Caco-2 (cell line): ENCODE measurements around the gene TMEM242. TPM values are rescaled to one million over a fixed set of nuclear protein-coding genes. Genes with fewer than 3 reads are reported as not detected.

Source experiments
- BruUV-seq: library from RNA; stranded (reverse); fragments of 400-500 nt; replicated peaks from 2 replicates; lab custom pipeline; 2021; lab: Mats Ljungman, UMichigan
- CTCF ChIA-PET: fragments of 300-600 bp; sonication (Branson Sonifier 250); formaldehyde crosslinking; loops from one replicate; lab custom pipeline; 2022; ENCODE audit warnings: antibody characterized with exemption; lab: Charles Lee
- POLR2A ChIA-PET: fragments of 300-600 bp; sonication (Branson Sonifier 250); formaldehyde crosslinking; loops from one replicate; lab custom pipeline; 2022; ENCODE audit warnings: antibody characterized with exemption; lab: Charles Lee
- DNase-seq, 2 experiments: peaks; one replicate each; pipeline versions ENCODE4 v3.0.0 to v3.0.0-alpha.2; 2020 to 2022
- H3K27me3 ChIP-seq: replicated peaks from 2 replicates; pipeline ENCODE4 v1.6.0; 2011; ENCODE audit warnings: low read length; ENCODE audit not compliant: control insufficient read depth, insufficient read depth
- H3K36me3 ChIP-seq: 2 replicates; pipeline ENCODE4 v1.5.1; 2011; ENCODE audit warnings: low read length; ENCODE audit not compliant: control insufficient read depth, insufficient read depth
- H3K4me1 ChIP-seq: fragments of 250-450 bp; sonication (Bioruptor Pico); 2 replicates; pipeline ENCODE4 v1.5.1; 2020; ENCODE audit warnings: mild to moderate bottlenecking
- H3K4me3 ChIP-seq: 2 replicates; pipeline ENCODE4 v1.5.1; 2011; ENCODE audit warnings: low read depth, mild to moderate bottlenecking, control low read depth, low read length
- H3K9me3 ChIP-seq: fragments of 250-450 bp; sonication (Bioruptor Pico); 2 replicates; pipeline ENCODE4 v1.5.1; 2020; ENCODE audit warnings: mild to moderate bottlenecking, moderate library complexity
- H3K27ac Mint-ChIP-seq: one replicate; pipeline ENCODE4 v1.8.0; 2022; ENCODE audit warnings: mixed read lengths; ENCODE audit not compliant: unreplicated experiment
- H3K27me3 Mint-ChIP-seq: one replicate; pipeline ENCODE4 v1.8.0; 2022; ENCODE audit warnings: mixed read lengths; ENCODE audit not compliant: insufficient read depth, unreplicated experiment
- H3K36me3 Mint-ChIP-seq: one replicate; pipeline ENCODE4 v1.8.0; 2022; ENCODE audit warnings: mild to moderate bottlenecking, mixed read lengths; ENCODE audit not compliant: insufficient read depth, unreplicated experiment
- H3K4me1 Mint-ChIP-seq: one replicate; pipeline ENCODE4 v1.8.0; 2022; ENCODE audit warnings: low read depth, mixed read lengths; ENCODE audit not compliant: unreplicated experiment
- H3K4me3 Mint-ChIP-seq: one replicate; pipeline ENCODE4 v1.8.0; 2022; ENCODE audit warnings: mild to moderate bottlenecking, moderate library complexity, mixed read lengths; ENCODE audit not compliant: unreplicated experiment
- H3K9me3 Mint-ChIP-seq: one replicate; pipeline ENCODE4 v1.8.0; 2022; ENCODE audit warnings: mixed read lengths; ENCODE audit not compliant: unreplicated experiment
- CTCF ChIP-seq, 2 experiments: fragments of 200-600 bp in 1 of 2; IDR thresholded peaks; 1 replicate in 1 of 2; 2 replicates in 1 of 2; pipeline versions ENCODE4 v1.5.1 to v1.8.0; 2011 to 2022; ENCODE audit warnings: antibody characterized with exemption in 1 of 2, control low read depth in 1 of 2, inconsistent platforms in 1 of 2, low read depth in 1 of 2, low read length in 1 of 2, mild to moderate bottlenecking in 1 of 2, moderate library complexity in 1 of 2; ENCODE audit not compliant: insufficient read depth in 1 of 2, severe bottlenecking in 1 of 2, unreplicated experiment in 1 of 2
- intact Hi-C: fragments of 100-400 bp; cut with micrococcal nuclease; formaldehyde crosslinking; loops from one replicate; pipeline ENCODE4 v1.10.0; 2022; ENCODE audit not compliant: unreplicated experiment
- total RNA-seq: library from RNA; stranded (reverse); gene quantifications from 2 replicates; pipeline ENCODE4 v1.2.3, GENCODE V29; 2022

Gene TMEM242
- total RNA-seq, 1 experiment from 2014 or later, result 12.1 TPM

DNA sequence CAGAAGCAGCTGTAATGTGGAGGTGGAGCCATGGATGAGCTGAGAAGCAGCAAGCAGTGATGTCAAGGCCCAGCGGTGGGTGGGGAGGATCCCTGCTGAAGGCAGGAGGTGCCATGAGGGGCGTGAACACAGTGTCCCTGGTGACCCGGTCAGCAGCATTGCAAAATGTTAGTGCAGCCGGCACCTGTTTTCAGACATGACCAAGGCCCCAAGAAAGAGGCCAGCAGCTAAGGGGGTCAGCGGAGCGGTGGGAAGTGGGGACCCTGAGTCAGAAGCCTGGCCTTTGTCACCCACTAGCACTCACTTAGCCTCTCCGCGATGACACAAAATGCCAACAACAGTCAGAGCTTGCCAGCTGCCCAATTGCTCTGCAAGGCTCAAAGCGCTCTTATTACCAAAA, 51.9 kb downstream of the TMEM242 start:
- no peak overlapping the region for H3K4me3 ChIP-seq
- H3K9me3 Mint-ChIP-seq, result peaks cover 15% of the 10 kb centered on the region
- no peak overlapping the region for H3K4me3 Mint-ChIP-seq
- no peaks in the 10 kb centered on the region for H3K9me3 ChIP-seq
- no peak for TF ChIP-seq CTCF (IDR thresholded peaks at IDR 0.05; ENCODE audit: insufficient read depth in 1 of 2, low read depth in 1 of 2, low read length in 1 of 2, severe bottlenecking in 1 of 2, unreplicated experiment in 1 of 2)
- H3K27me3 ChIP-seq, result no peaks in the 10 kb centered on the region
- H3K27ac Mint-ChIP-seq, result no peak overlapping the region
- intact Hi-C loops, result loop anchor here (5.0 kb wide), 1 partner anchor 239 kb away; no protein-coding TSS in a partner anchor
- CTCF ChIA-PET, result no interaction called here
- no TSS peak for BruUV-seq
- no peaks in the 10 kb centered on the region for H3K36me3 Mint-ChIP-seq
- no peak for DNase-seq
- H3K4me1 Mint-ChIP-seq, result no peaks in the 10 kb centered on the region
- no peaks in the 10 kb centered on the region for H3K4me1 ChIP-seq
- no peaks in the 10 kb centered on the region for H3K36me3 ChIP-seq
- no peaks in the 10 kb centered on the region for H3K27me3 Mint-ChIP-seq
- POLR2A ChIA-PET, result no interaction called here

- no peaks in the 10 kb centered on the region for H3K27me3 ChIP-seq
- no peak overlapping the region for H3K4me3 ChIP-seq
- H3K4me1 Mint-ChIP-seq, result no peaks in the 10 kb centered on the region
- H3K36me3 Mint-ChIP-seq, result no peaks in the 10 kb centered on the region
- POLR2A ChIA-PET, result no interaction called here
- H3K9me3 ChIP-seq, result no peaks in the 10 kb centered on the region
- no peak overlapping the region for H3K27ac Mint-ChIP-seq
- H3K27me3 Mint-ChIP-seq, result no peaks in the 10 kb centered on the region
- no peak for TF ChIP-seq CTCF (IDR thresholded peaks at IDR 0.05; ENCODE audit: insufficient read depth in 1 of 2, low read depth in 1 of 2, low read length in 1 of 2, severe bottlenecking in 1 of 2, unreplicated experiment in 1 of 2)
- no peak for DNase-seq
- BruUV-seq, result no TSS peak
- intact Hi-C loops, result loop anchor here (5.0 kb wide), 1 partner anchor 239 kb away; no protein-coding TSS in a partner anchor
- H3K36me3 ChIP-seq, result no peaks in the 10 kb centered on the region
- CTCF ChIA-PET, result no interaction called here
- peaks cover 15% of the 10 kb centered on the region for H3K9me3 Mint-ChIP-seq
- no peaks in the 10 kb centered on the region for H3K4me1 ChIP-seq
- no peak overlapping the region for H3K4me3 Mint-ChIP-seq
Measured at GRCh38 chr6:157270916-157271315, 52.4 kb downstream of the TMEM242 start.

- Histone ChIP-seq H3K36me3 (no peaks in the 10 kb centered on the region), H3K27me3 (no peaks in the 10 kb centered on the region), H3K4me1 (no peaks in the 10 kb centered on the region), H3K9me3 (no peaks in the 10 kb centered on the region), H3K4me3 (no peak overlapping the region)
- BruUV-seq, result no TSS peak
- Mint-ChIP-seq H3K27ac (no peak overlapping the region), H3K4me1 (no peaks in the 10 kb centered on the region), H3K36me3 (no peaks in the 10 kb centered on the region), H3K4me3 (no peak overlapping the region), H3K27me3 (no peaks in the 10 kb centered on the region), H3K9me3 (peaks cover 15% of the 10 kb centered on the region)
- ChIA-PET CTCF (no interaction called here), POLR2A (no interaction called here)
- TF ChIP-seq CTCF (IDR thresholded peaks at IDR 0.05; ENCODE audit: insufficient read depth in 1 of 2, low read depth in 1 of 2, low read length in 1 of 2, severe bottlenecking in 1 of 2, unreplicated experiment in 1 of 2), result no peak
- DNase-seq, result no peak
- intact Hi-C loops, result loop anchor here (5.0 kb wide), 1 partner anchor 238 kb away; no protein-coding TSS in a partner anchor
Measured at GRCh38 chr6:157270308-157270707, 53.0 kb downstream of the TMEM242 start.
